ENCODE measurements around the gene ITGA7. TPM values are rescaled to one million over a fixed set of nuclear protein-coding genes. Genes with fewer than 3 reads are reported as not detected.
"Not testable (repeated sequence)": the region's sequence is repeated elsewhere in the genome, so short reads cannot be mapped to it uniquely, and the experiment has no call there.

Gene ITGA7
- total RNA-seq, 1 experiment from 2014 or later = 2.5 TPM

DNA sequence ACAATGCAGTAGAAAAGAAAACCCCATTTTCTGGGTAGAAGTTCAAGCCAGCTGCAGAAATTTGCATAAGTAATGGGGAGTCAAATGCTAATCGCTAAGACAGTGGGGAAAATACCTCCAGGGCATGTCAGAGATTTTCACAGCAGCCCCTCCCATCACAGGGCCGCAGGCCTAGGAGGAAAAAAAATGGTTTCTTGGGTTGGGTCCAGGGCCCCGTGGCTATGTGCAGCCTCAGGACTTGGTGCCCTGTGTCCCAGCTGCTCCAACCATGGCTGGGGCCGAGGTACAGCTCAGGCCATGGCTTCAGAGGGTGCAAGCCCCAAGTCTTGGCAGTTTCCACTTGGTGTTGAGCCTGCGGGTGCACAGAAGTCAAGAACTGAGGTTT lies 56.4 kb downstream of the ITGA7 start:
- ATAC-seq (no peak), DNase-seq (ENCODE audit: low read depth, low spot score) (no peak)
- Histone ChIP-seq H3K9me3 (ENCODE audit: control insufficient read depth, insufficient read depth, low read depth, low read length) (no peaks in the 10 kb centered on the region), H3K4me3 (ENCODE audit: low read depth in 2 of 2, low read length in 2 of 2) (no peak overlapping the region), H3K36me3 (ENCODE audit: control insufficient read depth, insufficient read depth, low read length) (no peaks in the 10 kb centered on the region), H3K27ac (ENCODE audit: low read length) (no peak overlapping the region), H3K27me3 (ENCODE audit: control insufficient read depth, insufficient read depth, low read length) (no peaks in the 10 kb centered on the region), H3K4me1 (ENCODE audit: control insufficient read depth, insufficient read depth, low read length) (no peaks in the 10 kb centered on the region)
- TF ChIP-seq, protein P1, sequence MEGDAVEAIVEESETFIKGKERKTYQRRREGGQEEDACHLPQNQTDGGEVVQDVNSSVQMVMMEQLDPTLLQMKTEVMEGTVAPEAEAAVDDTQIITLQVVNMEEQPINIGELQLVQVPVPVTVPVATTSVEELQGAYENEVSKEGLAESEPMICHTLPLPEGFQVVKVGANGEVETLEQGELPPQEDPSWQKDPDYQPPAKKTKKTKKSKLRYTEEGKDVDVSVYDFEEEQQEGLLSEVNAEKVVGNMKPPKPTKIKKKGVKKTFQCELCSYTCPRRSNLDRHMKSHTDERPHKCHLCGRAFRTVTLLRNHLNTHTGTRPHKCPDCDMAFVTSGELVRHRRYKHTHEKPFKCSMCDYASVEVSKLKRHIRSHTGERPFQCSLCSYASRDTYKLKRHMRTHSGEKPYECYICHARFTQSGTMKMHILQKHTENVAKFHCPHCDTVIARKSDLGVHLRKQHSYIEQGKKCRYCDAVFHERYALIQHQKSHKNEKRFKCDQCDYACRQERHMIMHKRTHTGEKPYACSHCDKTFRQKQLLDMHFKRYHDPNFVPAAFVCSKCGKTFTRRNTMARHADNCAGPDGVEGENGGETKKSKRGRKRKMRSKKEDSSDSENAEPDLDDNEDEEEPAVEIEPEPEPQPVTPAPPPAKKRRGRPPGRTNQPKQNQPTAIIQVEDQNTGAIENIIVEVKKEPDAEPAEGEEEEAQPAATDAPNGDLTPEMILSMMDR (IDR thresholded peaks at IDR 0.05) = no peak
- TF ChIP-seq, protein P2, sequence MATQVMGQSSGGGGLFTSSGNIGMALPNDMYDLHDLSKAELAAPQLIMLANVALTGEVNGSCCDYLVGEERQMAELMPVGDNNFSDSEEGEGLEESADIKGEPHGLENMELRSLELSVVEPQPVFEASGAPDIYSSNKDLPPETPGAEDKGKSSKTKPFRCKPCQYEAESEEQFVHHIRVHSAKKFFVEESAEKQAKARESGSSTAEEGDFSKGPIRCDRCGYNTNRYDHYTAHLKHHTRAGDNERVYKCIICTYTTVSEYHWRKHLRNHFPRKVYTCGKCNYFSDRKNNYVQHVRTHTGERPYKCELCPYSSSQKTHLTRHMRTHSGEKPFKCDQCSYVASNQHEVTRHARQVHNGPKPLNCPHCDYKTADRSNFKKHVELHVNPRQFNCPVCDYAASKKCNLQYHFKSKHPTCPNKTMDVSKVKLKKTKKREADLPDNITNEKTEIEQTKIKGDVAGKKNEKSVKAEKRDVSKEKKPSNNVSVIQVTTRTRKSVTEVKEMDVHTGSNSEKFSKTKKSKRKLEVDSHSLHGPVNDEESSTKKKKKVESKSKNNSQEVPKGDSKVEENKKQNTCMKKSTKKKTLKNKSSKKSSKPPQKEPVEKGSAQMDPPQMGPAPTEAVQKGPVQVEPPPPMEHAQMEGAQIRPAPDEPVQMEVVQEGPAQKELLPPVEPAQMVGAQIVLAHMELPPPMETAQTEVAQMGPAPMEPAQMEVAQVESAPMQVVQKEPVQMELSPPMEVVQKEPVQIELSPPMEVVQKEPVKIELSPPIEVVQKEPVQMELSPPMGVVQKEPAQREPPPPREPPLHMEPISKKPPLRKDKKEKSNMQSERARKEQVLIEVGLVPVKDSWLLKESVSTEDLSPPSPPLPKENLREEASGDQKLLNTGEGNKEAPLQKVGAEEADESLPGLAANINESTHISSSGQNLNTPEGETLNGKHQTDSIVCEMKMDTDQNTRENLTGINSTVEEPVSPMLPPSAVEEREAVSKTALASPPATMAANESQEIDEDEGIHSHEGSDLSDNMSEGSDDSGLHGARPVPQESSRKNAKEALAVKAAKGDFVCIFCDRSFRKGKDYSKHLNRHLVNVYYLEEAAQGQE (IDR thresholded peaks at IDR 0.05; ENCODE audit: insufficient read depth in 1 of 2, low read depth in 2 of 2, low read length in 1 of 2) = no peak
- TF ChIP-seq TCF7L2 (IDR thresholded peaks at IDR 0.05; ENCODE audit: low read depth, low read length) = no peak
- TF ChIP-seq POLR2AphosphoS5 (IDR thresholded peaks at IDR 0.05; ENCODE audit: low read depth, low read length) = no peak
- POLR2A ChIA-PET = no interaction called here
- BruUV-seq (replicated peaks) = no TSS peak
- in situ Hi-C loops (cut with HindIII; ENCODE audit: low pct_unique_long_range_greater_than_20kb, low sequenced_read_pairs) = no loop called here
- intact Hi-C loops (cut with micrococcal nuclease; ENCODE audit: unreplicated experiment) = no loop called here
- CTCF ChIA-PET = no interaction called here

DNA sequence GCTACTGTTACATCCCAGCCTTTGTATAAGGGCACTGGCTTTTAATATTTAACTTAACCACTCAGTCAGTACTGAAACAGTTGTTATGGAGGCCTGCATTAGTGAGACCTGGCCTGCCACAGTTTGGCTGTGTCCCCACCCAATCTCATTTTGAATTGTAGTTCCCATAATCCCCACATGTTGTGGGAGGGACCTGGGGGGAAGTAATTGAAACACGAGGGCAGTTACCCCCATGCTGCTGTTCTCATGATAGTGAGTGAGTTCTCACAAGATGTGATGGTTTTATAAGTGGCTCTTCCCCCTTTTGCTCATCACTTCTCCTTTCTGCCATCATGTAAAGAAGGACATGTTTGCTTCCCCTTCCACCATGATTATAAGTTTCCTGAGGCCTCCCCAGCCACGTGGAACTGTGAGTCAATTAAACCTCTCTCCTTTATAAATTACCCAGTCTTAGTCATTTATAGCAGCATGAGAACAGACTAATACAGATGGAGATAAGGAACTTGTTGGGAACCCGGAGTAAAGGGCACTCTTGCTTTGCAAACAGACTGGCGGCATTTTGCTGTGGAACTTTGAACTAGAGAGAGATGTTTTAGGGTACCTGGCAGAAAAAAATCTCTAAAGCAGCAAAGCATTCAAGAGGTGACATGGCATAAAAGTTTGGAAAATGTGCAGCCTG lies 56.9 kb downstream of the ITGA7 start:
- BruUV-seq (replicated peaks); POLR2A ChIA-PET; DNase-seq (ENCODE audit: low read depth, low spot score); H3K27ac ChIP-seq (ENCODE audit: low read length); intact Hi-C loops (cut with micrococcal nuclease; ENCODE audit: unreplicated experiment); H3K36me3 ChIP-seq (ENCODE audit: control insufficient read depth, insufficient read depth, low read length); in situ Hi-C loops (cut with HindIII; ENCODE audit: low pct_unique_long_range_greater_than_20kb, low sequenced_read_pairs); H3K4me3 ChIP-seq (ENCODE audit: low read depth in 2 of 2, low read length in 2 of 2); H3K4me1 ChIP-seq (ENCODE audit: control insufficient read depth, insufficient read depth, low read length); H3K9me3 ChIP-seq (ENCODE audit: control insufficient read depth, insufficient read depth, low read depth, low read length); ATAC-seq; CTCF ChIA-PET; H3K27me3 ChIP-seq (ENCODE audit: control insufficient read depth, insufficient read depth, low read length): not testable (repeated sequence)

DNA sequence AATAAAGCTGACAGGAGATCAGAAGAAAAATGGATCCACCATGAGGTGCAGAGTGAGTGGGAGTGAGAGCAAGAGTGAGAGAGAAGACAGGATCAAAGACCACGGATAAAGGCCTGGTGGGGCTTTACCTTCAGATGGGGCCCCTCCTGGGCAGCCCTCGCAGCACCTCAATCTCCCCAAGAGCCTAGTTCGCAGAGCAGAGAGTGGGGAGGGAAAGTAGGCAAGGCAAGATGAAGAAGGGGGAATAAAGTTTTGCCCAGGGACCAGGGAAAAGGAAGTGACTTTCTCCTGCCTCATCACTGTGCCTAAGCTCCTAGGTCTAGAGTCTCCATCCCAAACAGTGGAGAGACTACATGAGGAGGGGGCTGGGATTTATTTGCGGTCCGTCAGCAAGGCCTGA lies 60.7 kb downstream of the ITGA7 start:
- ATAC-seq (no peak), DNase-seq (ENCODE audit: low read depth, low spot score) (no peak)
- Histone ChIP-seq H3K9me3 (ENCODE audit: control insufficient read depth, insufficient read depth, low read depth, low read length) (no peaks in the 10 kb centered on the region), H3K4me1 (ENCODE audit: control insufficient read depth, insufficient read depth, low read length) (no peaks in the 10 kb centered on the region), H3K36me3 (ENCODE audit: control insufficient read depth, insufficient read depth, low read length) (no peaks in the 10 kb centered on the region), H3K27me3 (ENCODE audit: control insufficient read depth, insufficient read depth, low read length) (no peaks in the 10 kb centered on the region), H3K4me3 (ENCODE audit: low read depth in 2 of 2, low read length in 2 of 2) (no peak overlapping the region), H3K27ac (ENCODE audit: low read length) (no peak overlapping the region)
- POLR2A ChIA-PET = interaction anchor here (0.6 kb wide), 1 partner anchor 15 kb away, joined by 3 read pairs; no protein-coding TSS in a partner anchor
- TF ChIP-seq, protein P1 (IDR thresholded peaks at IDR 0.05) = no peak
- TF ChIP-seq SIN3A (IDR thresholded peaks at IDR 0.05; ENCODE audit: borderline replicate concordance, insufficient read depth, low read depth, low read length) (no peak), POLR2AphosphoS5 (IDR thresholded peaks at IDR 0.05; ENCODE audit: low read depth, low read length) (no peak), TCF7L2 (IDR thresholded peaks at IDR 0.05; ENCODE audit: low read depth, low read length) (no peak)
- TF ChIP-seq, protein P2 (IDR thresholded peaks at IDR 0.05; ENCODE audit: insufficient read depth in 1 of 2, low read depth in 2 of 2, low read length in 1 of 2) = no peak
- intact Hi-C loops (cut with micrococcal nuclease; ENCODE audit: unreplicated experiment) = no loop called here
- BruUV-seq (replicated peaks) = no TSS peak
- in situ Hi-C loops (cut with HindIII; ENCODE audit: low pct_unique_long_range_greater_than_20kb, low sequenced_read_pairs) = no loop called here
- CTCF ChIA-PET = no interaction called here

Measured in Panc1 (cell line).